IMR-90 (cell line): ENCODE results near the gene RDH12.
"Not testable (repeated sequence)": the region's sequence is repeated elsewhere in the genome, so short reads cannot be mapped to it uniquely, and the experiment has no call there.

Experiments used
- BHLHE40 ChIP-seq: fragments of 150-350 bp; IDR thresholded peaks from 2 replicates; pipeline ENCODE4 v1.6.1; 2016; ENCODE audit warnings: mild to moderate bottlenecking, low read depth, low read length
- MAZ ChIP-seq: IDR thresholded peaks from 2 replicates; pipeline ENCODE4 v1.6.1; 2012; ENCODE audit warnings: low read depth, mild to moderate bottlenecking, low read length, improper control_type of control experiment, moderate library complexity, borderline replicate concordance
- POLR2A ChIP-seq: IDR thresholded peaks from 2 replicates; pipeline ENCODE4 v1.6.1; 2012; ENCODE audit warnings: mild to moderate bottlenecking, low read depth, low read length
- RCOR1 ChIP-seq: IDR thresholded peaks from 2 replicates; pipeline ENCODE4 v1.6.1; 2012; ENCODE audit warnings: mild to moderate bottlenecking, low read length, improper control_type of control experiment; ENCODE audit not compliant: insufficient replicate concordance
- TF ChIP-seq, protein P1 (sequence below): conservative IDR thresholded peaks from 2 replicates; pipeline ENCODE4 v1.5.1; 2012; ENCODE audit warnings: mild to moderate bottlenecking, low read depth, low read length, improper control_type of control experiment
- TF ChIP-seq, protein P2 (sequence below): fragments of 150-350 bp; IDR thresholded peaks from 2 replicates; pipeline ENCODE4 v1.6.1; 2016; ENCODE audit warnings: low read depth, mild to moderate bottlenecking, low read length, moderate library complexity, borderline replicate concordance

DNA sequence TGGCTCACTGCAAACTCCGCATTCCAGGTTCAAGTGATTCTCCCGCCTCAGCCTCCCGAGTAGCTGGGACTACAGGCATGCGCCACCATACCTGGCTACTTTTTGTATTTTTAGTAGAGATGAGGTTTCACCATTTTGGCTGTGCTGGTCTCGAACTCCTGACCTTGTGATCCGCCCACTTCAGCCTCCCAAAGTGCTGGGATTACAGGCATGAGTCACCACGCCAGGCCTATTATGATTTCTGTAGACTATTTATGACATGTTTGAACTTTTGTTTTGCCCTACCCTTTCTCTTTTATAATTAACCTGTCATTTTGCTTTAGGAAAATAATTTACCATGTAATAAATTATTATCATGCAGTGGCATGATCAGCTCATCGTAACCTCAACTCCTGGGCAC is at the start of gene RDH12:
- TF ChIP-seq, protein P1, sequence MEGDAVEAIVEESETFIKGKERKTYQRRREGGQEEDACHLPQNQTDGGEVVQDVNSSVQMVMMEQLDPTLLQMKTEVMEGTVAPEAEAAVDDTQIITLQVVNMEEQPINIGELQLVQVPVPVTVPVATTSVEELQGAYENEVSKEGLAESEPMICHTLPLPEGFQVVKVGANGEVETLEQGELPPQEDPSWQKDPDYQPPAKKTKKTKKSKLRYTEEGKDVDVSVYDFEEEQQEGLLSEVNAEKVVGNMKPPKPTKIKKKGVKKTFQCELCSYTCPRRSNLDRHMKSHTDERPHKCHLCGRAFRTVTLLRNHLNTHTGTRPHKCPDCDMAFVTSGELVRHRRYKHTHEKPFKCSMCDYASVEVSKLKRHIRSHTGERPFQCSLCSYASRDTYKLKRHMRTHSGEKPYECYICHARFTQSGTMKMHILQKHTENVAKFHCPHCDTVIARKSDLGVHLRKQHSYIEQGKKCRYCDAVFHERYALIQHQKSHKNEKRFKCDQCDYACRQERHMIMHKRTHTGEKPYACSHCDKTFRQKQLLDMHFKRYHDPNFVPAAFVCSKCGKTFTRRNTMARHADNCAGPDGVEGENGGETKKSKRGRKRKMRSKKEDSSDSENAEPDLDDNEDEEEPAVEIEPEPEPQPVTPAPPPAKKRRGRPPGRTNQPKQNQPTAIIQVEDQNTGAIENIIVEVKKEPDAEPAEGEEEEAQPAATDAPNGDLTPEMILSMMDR, result not testable (repeated sequence)
- TF ChIP-seq RCOR1, MAZ, POLR2A, BHLHE40: not testable (repeated sequence)
- TF ChIP-seq, protein P2, sequence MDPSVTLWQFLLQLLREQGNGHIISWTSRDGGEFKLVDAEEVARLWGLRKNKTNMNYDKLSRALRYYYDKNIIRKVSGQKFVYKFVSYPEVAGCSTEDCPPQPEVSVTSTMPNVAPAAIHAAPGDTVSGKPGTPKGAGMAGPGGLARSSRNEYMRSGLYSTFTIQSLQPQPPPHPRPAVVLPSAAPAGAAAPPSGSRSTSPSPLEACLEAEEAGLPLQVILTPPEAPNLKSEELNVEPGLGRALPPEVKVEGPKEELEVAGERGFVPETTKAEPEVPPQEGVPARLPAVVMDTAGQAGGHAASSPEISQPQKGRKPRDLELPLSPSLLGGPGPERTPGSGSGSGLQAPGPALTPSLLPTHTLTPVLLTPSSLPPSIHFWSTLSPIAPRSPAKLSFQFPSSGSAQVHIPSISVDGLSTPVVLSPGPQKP, result not testable (repeated sequence)
